DND-41 (cell line): ENCODE results near the gene MGST2.

ENCODE experiments used
- ATAC-seq: fragments of 200-7000 bp; cut with Tn5 transposase; 3 replicates; pipeline ENCODE4 v1.9.1; 2021; ENCODE audit warnings: low read depth; ENCODE audit not compliant: insufficient read depth
- DNase-seq: peaks from one replicate; pipeline ENCODE4 v3.0.0-alpha.2; 2020
- H2AFZ ChIP-seq: 2 replicates; pipeline ENCODE4 v1.6.0; 2012; ENCODE audit warnings: low read depth, low read length
- H3K27ac ChIP-seq: 2 replicates; pipeline ENCODE4 v1.5.1; 2012; ENCODE audit warnings: low read length, inconsistent platforms
- H3K27me3 ChIP-seq: fragments of 200-600 bp; sonication (generic); 2 replicates; pipeline ENCODE4 v1.6.0; 2012; ENCODE audit warnings: low read length, mild to moderate bottlenecking, inconsistent platforms; ENCODE audit not compliant: insufficient read depth, poor library complexity
- H3K36me3 ChIP-seq: 2 replicates; pipeline ENCODE4 v1.5.1; 2012; ENCODE audit warnings: low read length, inconsistent platforms; ENCODE audit not compliant: insufficient read depth
- H3K4me1 ChIP-seq: 2 replicates; pipeline ENCODE4 v1.5.1; 2012; ENCODE audit warnings: mild to moderate bottlenecking, low read length; ENCODE audit not compliant: insufficient read depth
- H3K4me2 ChIP-seq: 2 replicates; pipeline ENCODE4 v1.6.0; 2012; ENCODE audit warnings: mild to moderate bottlenecking, moderate library complexity, low read length, inconsistent platforms; ENCODE audit not compliant: insufficient read depth
- H3K4me3 ChIP-seq, 2 experiments: fragments of 200-600 bp in 1 of 2; shearing (Covaris generic) in 1 of 2; 2 replicates each; pipeline ENCODE4 v1.5.1; 2012 to 2016; ENCODE audit warnings: inconsistent platforms in 2 of 2, low read length in 2 of 2, mild to moderate bottlenecking in 2 of 2, low read depth in 1 of 2, moderate library complexity in 1 of 2
- H3K79me2 ChIP-seq: 2 replicates; pipeline ENCODE4 v1.6.0; 2012; ENCODE audit warnings: low read length, inconsistent platforms; ENCODE audit not compliant: insufficient read depth
- H3K9ac ChIP-seq: 2 replicates; pipeline ENCODE4 v1.6.0; 2012; ENCODE audit warnings: low read depth, mild to moderate bottlenecking, inconsistent platforms, low read length, moderate library complexity
- H3K9me3 ChIP-seq: 2 replicates; pipeline ENCODE4 v1.5.1; 2012; ENCODE audit warnings: low read length, moderate library complexity, mild to moderate bottlenecking, inconsistent platforms; ENCODE audit not compliant: insufficient read depth, severe bottlenecking
- H4K20me1 ChIP-seq: 2 replicates; pipeline ENCODE4 v1.6.0; 2012; ENCODE audit warnings: low read length; ENCODE audit not compliant: insufficient read depth
- CTCF ChIP-seq: IDR thresholded peaks from 2 replicates; pipeline ENCODE4 v1.5.1; 2012; ENCODE audit warnings: borderline replicate concordance, low read length, moderate library complexity, mild to moderate bottlenecking; ENCODE audit not compliant: poor library complexity, severe bottlenecking; ENCODE audit errors: extremely low read depth
- EZH2 ChIP-seq: IDR thresholded peaks from 3 replicates; pipeline ENCODE4 v1.6.1; 2012; ENCODE audit warnings: borderline replicate concordance, low read depth, mild to moderate bottlenecking, moderate library complexity, low read length, inconsistent platforms; ENCODE audit not compliant: severe bottlenecking

MGST2 gene

GRCh38 chr4:139669890-139670289 lies 4.3 kb downstream of the MGST2 start:
- peaks cover 30% of the 10 kb centered on the region for H3K4me1 ChIP-seq
- H3K9me3 ChIP-seq = no peaks in the 10 kb centered on the region
- ATAC-seq (no peak), DNase-seq (no peak)
- H4K20me1 ChIP-seq = no peaks in the 10 kb centered on the region
- H3K4me3 ChIP-seq = no peak overlapping the region
- TF ChIP-seq CTCF = no peak
- TF ChIP-seq EZH2 = no peak
- H3K36me3 ChIP-seq = no peaks in the 10 kb centered on the region
- H3K9ac ChIP-seq = no peak overlapping the region
- H3K27me3 ChIP-seq = no peaks in the 10 kb centered on the region
- no peak overlapping the region for H3K4me2 ChIP-seq
- H3K27ac ChIP-seq = no peak overlapping the region
- no peak overlapping the region for H2AFZ ChIP-seq
- H3K79me2 ChIP-seq = peaks cover 16% of the 10 kb centered on the region

- Histone ChIP-seq H3K27me3 (no peaks in the 10 kb centered on the region), H3K4me1 (peaks cover 22% of the 10 kb centered on the region), H2AFZ (no peak overlapping the region), H3K79me2 (peaks cover 16% of the 10 kb centered on the region), H4K20me1 (no peaks in the 10 kb centered on the region), H3K27ac (no peak overlapping the region), H3K4me2 (no peak overlapping the region), H3K9me3 (no peaks in the 10 kb centered on the region), H3K36me3 (no peaks in the 10 kb centered on the region), H3K4me3 (no peak overlapping the region), H3K9ac (no peak overlapping the region)
- ATAC-seq (no peak), DNase-seq (no peak)
- no peak for TF ChIP-seq EZH2
- TF ChIP-seq CTCF = no peak
Observed at GRCh38 chr4:139670775-139671174, 5.2 kb downstream of the MGST2 start.

GRCh38 chr4:139672215-139672614 lies 6.6 kb downstream of the MGST2 start:
- Histone ChIP-seq H3K79me2 (peaks cover 12% of the 10 kb centered on the region), H4K20me1 (no peaks in the 10 kb centered on the region), H3K9ac (no peak overlapping the region), H3K27me3 (no peaks in the 10 kb centered on the region), H3K36me3 (no peaks in the 10 kb centered on the region), H3K27ac (no peak overlapping the region), H3K4me2 (no peak overlapping the region), H2AFZ (no peak overlapping the region), H3K4me3 (no peak overlapping the region), H3K9me3 (no peaks in the 10 kb centered on the region), H3K4me1 (peaks cover 8% of the 10 kb centered on the region)
- ATAC-seq (no peak), DNase-seq (no peak)
- TF ChIP-seq CTCF = no peak
- TF ChIP-seq EZH2 = no peak

- H2AFZ ChIP-seq = no peak overlapping the region
- H3K4me2 ChIP-seq = no peak overlapping the region
- TF ChIP-seq CTCF (no peak), EZH2 (no peak)
- ATAC-seq (no peak), DNase-seq (no peak)
- H3K9ac ChIP-seq = no peak overlapping the region
- H3K9me3 ChIP-seq = no peaks in the 10 kb centered on the region
- H3K27me3 ChIP-seq = no peaks in the 10 kb centered on the region
- H3K4me1 ChIP-seq = peaks cover 2% of the 10 kb centered on the region
- H4K20me1 ChIP-seq = no peaks in the 10 kb centered on the region
- no peak overlapping the region for H3K4me3 ChIP-seq
- H3K36me3 ChIP-seq = no peaks in the 10 kb centered on the region
- no peak overlapping the region for H3K27ac ChIP-seq
- H3K79me2 ChIP-seq = peaks cover 9% of the 10 kb centered on the region; the same call in 1 of the 2 replicates
Observed at GRCh38 chr4:139672732-139673131, 7.1 kb downstream of the MGST2 start.
